ENCODE measurements around the gene ATG13.

GRCh38 chr11:46718155-46719019 lies 101.0 kb downstream of the ATG13 start:
- TF ChIP-seq, protein P1, sequence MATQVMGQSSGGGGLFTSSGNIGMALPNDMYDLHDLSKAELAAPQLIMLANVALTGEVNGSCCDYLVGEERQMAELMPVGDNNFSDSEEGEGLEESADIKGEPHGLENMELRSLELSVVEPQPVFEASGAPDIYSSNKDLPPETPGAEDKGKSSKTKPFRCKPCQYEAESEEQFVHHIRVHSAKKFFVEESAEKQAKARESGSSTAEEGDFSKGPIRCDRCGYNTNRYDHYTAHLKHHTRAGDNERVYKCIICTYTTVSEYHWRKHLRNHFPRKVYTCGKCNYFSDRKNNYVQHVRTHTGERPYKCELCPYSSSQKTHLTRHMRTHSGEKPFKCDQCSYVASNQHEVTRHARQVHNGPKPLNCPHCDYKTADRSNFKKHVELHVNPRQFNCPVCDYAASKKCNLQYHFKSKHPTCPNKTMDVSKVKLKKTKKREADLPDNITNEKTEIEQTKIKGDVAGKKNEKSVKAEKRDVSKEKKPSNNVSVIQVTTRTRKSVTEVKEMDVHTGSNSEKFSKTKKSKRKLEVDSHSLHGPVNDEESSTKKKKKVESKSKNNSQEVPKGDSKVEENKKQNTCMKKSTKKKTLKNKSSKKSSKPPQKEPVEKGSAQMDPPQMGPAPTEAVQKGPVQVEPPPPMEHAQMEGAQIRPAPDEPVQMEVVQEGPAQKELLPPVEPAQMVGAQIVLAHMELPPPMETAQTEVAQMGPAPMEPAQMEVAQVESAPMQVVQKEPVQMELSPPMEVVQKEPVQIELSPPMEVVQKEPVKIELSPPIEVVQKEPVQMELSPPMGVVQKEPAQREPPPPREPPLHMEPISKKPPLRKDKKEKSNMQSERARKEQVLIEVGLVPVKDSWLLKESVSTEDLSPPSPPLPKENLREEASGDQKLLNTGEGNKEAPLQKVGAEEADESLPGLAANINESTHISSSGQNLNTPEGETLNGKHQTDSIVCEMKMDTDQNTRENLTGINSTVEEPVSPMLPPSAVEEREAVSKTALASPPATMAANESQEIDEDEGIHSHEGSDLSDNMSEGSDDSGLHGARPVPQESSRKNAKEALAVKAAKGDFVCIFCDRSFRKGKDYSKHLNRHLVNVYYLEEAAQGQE (IDR thresholded peaks at IDR 0.05; ENCODE audit: low read depth), result no peak
- TF ChIP-seq YY1 (IDR thresholded peaks at IDR 0.05; ENCODE audit: low read depth) (no peak), TAF1 (IDR thresholded peaks at IDR 0.05; ENCODE audit: low read depth) (no peak), CEBPB (IDR thresholded peaks at IDR 0.05) (no peak), EGR1 (IDR thresholded peaks at IDR 0.05) (no peak), TEAD4 (IDR thresholded peaks at IDR 0.05) (no peak), CREB1 (IDR thresholded peaks at IDR 0.05; ENCODE audit: low read depth) (no peak)
